ENCODE data around the gene MEX3A.

GRCh38 chr1:156124557-156125483 is 42.6 kb upstream of the MEX3A start:
- no peak for TF ChIP-seq CTCF (IDR thresholded peaks at IDR 0.05; ENCODE audit: low read length)
- TF ChIP-seq EZH2phosphoT487 (IDR thresholded peaks at IDR 0.05; ENCODE audit: low read length), result no peak

Data from MM.1S (cell line).